HG02852 (cell line): Measurements from ENCODE around the gene BLOC1S4.
"Not testable (repeated sequence)": the region's sequence is repeated elsewhere in the genome, so short reads cannot be mapped to it uniquely, and the experiment has no call there.

ENCODE experiments used
- ATAC-seq: cut with Tn5 transposase; IDR thresholded peaks from one replicate; pipeline ENCODE4 v1.9.1; 2021; ENCODE audit warnings: mild to moderate bottlenecking, moderate library complexity; ENCODE audit not compliant: unreplicated experiment

Gene BLOC1S4

GRCh38 chr4:6734165-6734786, 18.3 kb downstream of the BLOC1S4 start:
- no peak for ATAC-seq

GRCh38 chr4:6739920-6740319, 23.9 kb downstream of the BLOC1S4 start:
- ATAC-seq: no peak

GRCh38 chr4:6740347-6740746, 24.4 kb downstream of the BLOC1S4 start:
- ATAC-seq: no peak

GRCh38 chr4:6742507-6742906, 26.5 kb downstream of the BLOC1S4 start:
- ATAC-seq: no peak

- no peak for ATAC-seq
Observed at GRCh38 chr4:6742989-6743388, 27.0 kb downstream of the BLOC1S4 start.

GRCh38 chr4:6746721-6747293, 30.8 kb downstream of the BLOC1S4 start:
- no peak for ATAC-seq

GRCh38 chr4:6747294-6748051, 31.5 kb downstream of the BLOC1S4 start:
- ATAC-seq: no peak

- ATAC-seq: no peak
Observed at GRCh38 chr4:6748286-6748685, 32.3 kb downstream of the BLOC1S4 start.

GRCh38 chr4:6749340-6750171, 33.6 kb downstream of the BLOC1S4 start:
- ATAC-seq: no peak

- ATAC-seq: no peak
Observed at GRCh38 chr4:6750286-6751221, 34.6 kb downstream of the BLOC1S4 start.

- ATAC-seq: no peak
Observed at GRCh38 chr4:6751611-6752485, 35.9 kb downstream of the BLOC1S4 start.

GRCh38 chr4:6752486-6752829, 36.5 kb downstream of the BLOC1S4 start:
- ATAC-seq: no peak

- no peak for ATAC-seq
Observed at GRCh38 chr4:6753103-6753560, 37.2 kb downstream of the BLOC1S4 start.

- ATAC-seq: no peak
Observed at GRCh38 chr4:6753891-6754290, 37.9 kb downstream of the BLOC1S4 start.

GRCh38 chr4:6754481-6755087, 38.6 kb downstream of the BLOC1S4 start:
- no peak for ATAC-seq

GRCh38 chr4:6755088-6755753, 39.2 kb downstream of the BLOC1S4 start:
- no peak for ATAC-seq

GRCh38 chr4:6756345-6756744, 40.4 kb downstream of the BLOC1S4 start:
- not testable (repeated sequence) for ATAC-seq

GRCh38 chr4:6758728-6759127, 42.8 kb downstream of the BLOC1S4 start:
- no peak for ATAC-seq
